ENCODE measurements around the gene DPH2. TPM values are rescaled to one million over a fixed set of nuclear protein-coding genes. Genes with fewer than 3 reads are reported as not detected.

Gene DPH2
- total and polyA plus RNA-seq, 10 of the 15 experiments (the other 5 are each of a cell fraction or from before 2014, with no cell fraction given), result 13.1 to 82.9 (median 52.0) TPM

- in situ Hi-C loops (cut with MboI) (no loop called here), intact Hi-C loops (cut with micrococcal nuclease; ENCODE audit: unreplicated experiment) (loop anchor here (5.0 kb wide), 1 partner anchor 40 kb away; the partner anchor contains the start of gene SLC6A9)
- H3K9me3 ChIP-seq (replicated peaks; ENCODE audit: control insufficient read depth, insufficient read depth, low read length), result no peaks in the 10 kb centered on the region
- RAD21 ChIA-PET (ENCODE audit: unreplicated experiment), result interaction anchor here (1.8 kb wide), 2 partner anchors 43 to 229 kb away, joined by 5 to 7 read pairs; no protein-coding TSS in a partner anchor
- H3K79me2 ChIP-seq (ENCODE audit: control insufficient read depth, insufficient read depth, low read length), result no peaks in the 10 kb centered on the region
- peak overlapping the region; percentile 91 for H2AFZ ChIP-seq (ENCODE audit: control insufficient read depth, low read depth, low read length)
- peaks cover 17% of the 10 kb centered on the region for H3K4me1 ChIP-seq (ENCODE audit: control insufficient read depth, insufficient read depth, low read length)
- FAIRE-seq (no peak), DNase-seq (ENCODE audit: low read depth, low spot score) (no peak), ATAC-seq (no peak)
- peak overlapping the region; percentile 72 for H3K4me3 ChIP-seq
- H3K27me3 ChIP-seq (replicated peaks in 1 of 2; ENCODE audit: control insufficient read depth in 2 of 2, insufficient read depth in 2 of 2, low read length in 1 of 2), result no peaks in the 10 kb centered on the region
- no peaks in the 10 kb centered on the region for H4K20me1 ChIP-seq (ENCODE audit: control insufficient read depth, insufficient read depth)
- H3K4me2 ChIP-seq (ENCODE audit: control insufficient read depth, insufficient read depth), result peak overlapping the region; percentile 23
- WGBS (ENCODE audit: insufficient coverage, insufficient replicate concordance, low lambda C conversion rate, missing lambda C conversion rate), result 63% methylated on average over 11 of the region's 11 CpGs
- no peaks in the 10 kb centered on the region; a peak in 1 of 4 replicates for H3K36me3 ChIP-seq (ENCODE audit: control insufficient read depth in 2 of 2, insufficient read depth in 2 of 2, low read length in 1 of 2)
- POLR2A ChIA-PET, result interaction anchor here (0.9 to 1.7 kb wide), 4 partner anchors 15 to 38 kb away, joined by 4 to 6 read pairs (median 4); partner anchors contain the start of gene ATP6V0B
- H3K27ac ChIP-seq (ENCODE audit: control insufficient read depth, insufficient read depth), result no peak overlapping the region
- SMC1A ChIA-PET (ENCODE audit: uncharacterized antibody, unreplicated experiment), result interaction anchor here (0.6 to 2.4 kb wide), 9 partner anchors 15 to 343 kb away, joined by 3 to 7 read pairs (median 3); partner anchors contain the start of genes IPO13 and KDM4A
- CTCF ChIA-PET, result interaction anchor here (0.7 to 4.6 kb wide), 11 partner anchors 14 to 229 kb away, joined by 3 to 25 read pairs (median 5); partner anchors contain the start of genes ATP6V0B and IPO13
- no peak overlapping the region; the same call in 1 of the 2 replicates for H3K9ac ChIP-seq (ENCODE audit: control insufficient read depth, insufficient read depth, low read length)
- no TSS peak for BruUV-seq (replicated peaks)
- TF ChIP-seq SMARCA5 (IDR thresholded peaks at IDR 0.05) (no peak), ZNF217 (IDR thresholded peaks at IDR 0.05) (no peak), MLLT1 (IDR thresholded peaks at IDR 0.05) (no peak), HSF1 (IDR thresholded peaks at IDR 0.05; ENCODE audit: low read depth, low read length) (no peak), RFX5 (IDR thresholded peaks at IDR 0.05; ENCODE audit: low read depth, low read length) (no peak), PRDM15 (CRISPR knock-in tag; IDR thresholded peaks at IDR 0.05) (no peak), CBX5 (IDR thresholded peaks at IDR 0.05; ENCODE audit: low read depth) (no peak), HCFC1 (IDR thresholded peaks at IDR 0.05; ENCODE audit: low read length) (no peak), ZZZ3 (IDR thresholded peaks at IDR 0.05; ENCODE audit: control insufficient read depth, insufficient read length, low read depth) (no peak), IKZF2 (IDR thresholded peaks at IDR 0.05) (no peak), PML (IDR thresholded peaks at IDR 0.05; ENCODE audit: low read length) (no peak), ZNF687 (IDR thresholded peaks at IDR 0.05) (no peak)
These were observed 22.6 kb downstream of the DPH2 start for GRCh38 chr1:43992232-43992995.

All from GM12878 (cell line).